ENCODE results near the gene ANAPC2.
A peak's percentile ranks its signal among the peaks of the same experiment; 100 is the strongest.

Gene ANAPC2

DNA sequence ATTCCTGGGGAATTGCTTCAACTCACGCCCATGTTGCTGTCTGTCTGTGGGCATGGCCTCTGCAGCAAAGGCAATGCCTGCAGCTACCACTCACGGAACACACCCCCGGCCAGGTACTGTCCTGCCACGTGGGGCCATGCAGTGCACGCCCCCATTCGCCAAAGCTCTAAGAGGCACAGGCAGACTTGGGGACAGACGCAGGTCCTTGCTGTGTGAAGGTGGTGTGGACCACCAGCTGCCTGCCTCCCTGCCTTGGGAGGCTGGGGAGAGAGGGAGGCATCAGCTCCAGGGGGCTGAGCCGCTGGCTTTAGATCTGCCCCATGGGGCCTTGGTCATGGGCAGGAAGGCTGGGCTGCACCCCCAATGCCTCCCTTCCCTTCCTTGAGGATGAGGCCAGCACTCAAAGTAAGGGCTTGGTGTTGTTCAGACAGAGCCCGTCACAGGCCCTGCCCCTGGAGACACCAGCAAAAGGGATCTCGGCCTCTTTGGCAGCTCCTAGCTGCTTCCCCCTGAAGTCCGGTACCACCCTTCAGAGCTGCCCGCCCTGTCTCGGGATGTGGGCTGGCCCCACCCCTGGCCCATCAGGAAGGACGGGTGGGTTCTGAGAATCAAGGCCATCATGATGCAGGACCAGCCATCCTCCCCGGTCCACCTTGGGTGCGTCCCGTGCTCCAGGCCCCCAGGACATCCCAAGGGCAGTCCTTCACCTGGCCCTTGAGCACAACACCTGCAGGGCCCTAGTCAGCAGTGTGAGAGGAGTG is 47.1 kb downstream of the ANAPC2 start:
- H3K27me3 ChIP-seq (replicated peaks in 2 of 5; ENCODE audit: control insufficient read depth in 4 of 5, insufficient read depth in 5 of 5, low read length in 4 of 5): peaks cover 0 to 85% (median 28%) of the 10 kb centered on the region in 5 experiments
- no peaks in the 10 kb centered on the region for H3K9me3 ChIP-seq (ENCODE audit: control extremely low read depth in 1 of 5, control insufficient read depth in 4 of 5, insufficient read depth in 2 of 5, low read depth in 1 of 5, low read length in 4 of 5)
- no peaks in the 10 kb centered on the region for H3K36me3 ChIP-seq (ENCODE audit: control insufficient read depth in 4 of 4, insufficient read depth in 4 of 4, low read length in 3 of 4)
- ChIA-PET POLR2A (no interaction called here), CTCF (no interaction called here)
- no peak overlapping the region for H3K4me3 ChIP-seq (ENCODE audit: control insufficient read depth in 1 of 7, extremely low read depth in 1 of 7, insufficient read depth in 4 of 7, low read depth in 2 of 7, low read length in 6 of 7)
- no peak overlapping the region for H3K27ac ChIP-seq (ENCODE audit: insufficient read depth in 1 of 2, low read depth in 1 of 2, low read length in 2 of 2, poor library complexity in 1 of 2, severe bottlenecking in 2 of 2)
- peaks cover 0 to 15% (median 7%) of the 10 kb centered on the region in 4 experiments for H3K4me1 ChIP-seq (ENCODE audit: control extremely low read depth in 1 of 4, control insufficient read depth in 4 of 4, insufficient read depth in 4 of 4, low read length in 3 of 4)
- DNase-seq: no peak
- 83% methylated on average over 10 of the region's 17 CpGs for WGBS (ENCODE audit: insufficient coverage)

DNA sequence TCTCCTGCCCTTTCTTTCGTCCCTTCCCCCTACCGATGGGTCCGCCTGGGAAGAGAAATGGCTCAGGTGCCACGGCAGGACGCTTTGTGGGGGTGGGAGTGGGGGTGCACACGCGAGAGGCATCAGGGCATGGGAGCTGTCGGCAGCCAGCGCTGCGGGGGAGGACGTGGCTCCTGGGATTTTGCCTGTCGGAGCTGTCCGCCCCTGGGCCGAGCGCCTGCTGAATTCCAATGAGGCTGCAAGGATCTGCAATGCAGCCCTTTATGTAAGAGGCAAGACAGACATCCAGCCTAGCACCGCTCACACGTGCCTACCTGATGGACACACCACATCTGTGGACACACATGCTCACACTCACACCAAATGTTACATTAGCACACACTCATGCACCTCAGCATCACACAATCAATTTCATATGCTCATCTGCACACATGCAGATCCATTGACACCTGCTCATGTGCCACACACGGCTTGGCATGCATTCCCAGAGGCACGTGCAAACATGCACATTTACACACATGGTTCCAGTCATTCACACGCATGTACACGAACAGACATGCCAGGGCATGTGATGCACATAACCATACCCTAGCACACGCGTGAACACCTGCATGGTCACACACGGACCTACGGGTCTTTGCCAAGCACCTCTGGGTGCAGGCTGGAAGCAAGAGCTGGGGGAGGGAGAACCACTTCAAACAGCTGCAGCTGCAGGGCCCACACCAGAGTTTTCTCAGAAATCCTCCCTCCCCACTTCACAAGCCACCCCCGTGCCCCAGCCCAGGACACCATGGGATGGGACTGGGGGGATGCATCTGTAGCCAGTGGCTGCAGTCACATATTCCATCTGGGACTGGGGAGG is 48.0 kb downstream of the ANAPC2 start:
- Histone ChIP-seq H3K4me1 (ENCODE audit: control extremely low read depth in 1 of 4, control insufficient read depth in 4 of 4, insufficient read depth in 4 of 4, low read length in 3 of 4) (peaks cover 0 to 15% (median 7%) of the 10 kb centered on the region in 4 experiments), H3K36me3 (ENCODE audit: control insufficient read depth in 4 of 4, insufficient read depth in 4 of 4, low read length in 3 of 4) (no peaks in the 10 kb centered on the region), H3K4me3 (ENCODE audit: control insufficient read depth in 1 of 7, extremely low read depth in 1 of 7, insufficient read depth in 4 of 7, low read depth in 2 of 7, low read length in 6 of 7) (no peak overlapping the region), H3K27me3 (replicated peaks in 2 of 5; ENCODE audit: control insufficient read depth in 4 of 5, insufficient read depth in 5 of 5, low read length in 4 of 5) (peaks cover 0 to 86% (median 27%) of the 10 kb centered on the region in 5 experiments), H3K27ac (ENCODE audit: insufficient read depth in 1 of 2, low read depth in 1 of 2, low read length in 2 of 2, poor library complexity in 1 of 2, severe bottlenecking in 2 of 2) (no peak overlapping the region), H3K9me3 (ENCODE audit: control extremely low read depth in 1 of 5, control insufficient read depth in 4 of 5, insufficient read depth in 2 of 5, low read depth in 1 of 5, low read length in 4 of 5) (no peaks in the 10 kb centered on the region)
- 62% methylated on average over 21 of the region's 26 CpGs for WGBS (ENCODE audit: insufficient coverage)
- POLR2A ChIA-PET: no interaction called here
- no peak for DNase-seq
- CTCF ChIA-PET: interaction anchor here (0.7 kb wide), 1 partner anchor 87 kb away, joined by 3 read pairs; the partner anchor contains the start of gene RNF224

DNA sequence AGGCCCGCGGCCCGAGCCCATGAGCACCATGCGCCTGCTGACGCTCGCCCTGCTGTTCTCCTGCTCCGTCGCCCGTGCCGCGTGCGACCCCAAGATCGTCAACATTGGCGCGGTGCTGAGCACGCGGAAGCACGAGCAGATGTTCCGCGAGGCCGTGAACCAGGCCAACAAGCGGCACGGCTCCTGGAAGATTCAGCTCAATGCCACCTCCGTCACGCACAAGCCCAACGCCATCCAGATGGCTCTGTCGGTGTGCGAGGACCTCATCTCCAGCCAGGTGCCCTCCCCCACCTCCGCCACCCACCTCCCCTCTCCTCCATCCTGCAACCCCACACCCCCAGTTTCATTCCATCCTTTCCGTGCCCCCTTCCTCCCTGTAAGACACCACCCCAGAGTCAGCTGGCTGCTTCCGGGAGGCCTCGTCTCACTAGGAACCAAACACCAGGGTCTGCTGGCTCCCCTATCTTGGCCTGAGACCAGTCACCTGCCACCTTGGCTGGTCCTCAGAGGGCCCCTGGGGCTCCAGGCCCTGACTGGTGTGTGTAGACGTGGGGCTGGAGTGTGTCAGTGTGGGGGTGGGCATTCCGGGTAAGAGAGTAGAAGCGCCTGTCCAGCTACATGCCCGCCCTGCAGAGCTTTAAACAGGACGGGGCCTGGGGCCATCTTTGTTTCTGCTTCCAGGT is 48.8 kb downstream of the ANAPC2 start:
- Histone ChIP-seq H3K27ac (ENCODE audit: insufficient read depth in 1 of 2, low read depth in 1 of 2, low read length in 2 of 2, poor library complexity in 1 of 2, severe bottlenecking in 2 of 2) (no peak overlapping the region), H3K36me3 (ENCODE audit: control insufficient read depth in 4 of 4, insufficient read depth in 4 of 4, low read length in 3 of 4) (no peaks in the 10 kb centered on the region), H3K9me3 (ENCODE audit: control extremely low read depth in 1 of 5, control insufficient read depth in 4 of 5, insufficient read depth in 2 of 5, low read depth in 1 of 5, low read length in 4 of 5) (no peaks in the 10 kb centered on the region), H3K27me3 (replicated peaks in 2 of 5; ENCODE audit: control insufficient read depth in 4 of 5, insufficient read depth in 5 of 5, low read length in 4 of 5) (peaks cover 0 to 86% (median 27%) of the 10 kb centered on the region in 5 experiments), H3K4me3 (ENCODE audit: control insufficient read depth in 1 of 7, extremely low read depth in 1 of 7, insufficient read depth in 4 of 7, low read depth in 2 of 7, low read length in 6 of 7) (no peak overlapping the region), H3K4me1 (ENCODE audit: control extremely low read depth in 1 of 4, control insufficient read depth in 4 of 4, insufficient read depth in 4 of 4, low read length in 3 of 4) (peaks cover 0 to 15% (median 7%) of the 10 kb centered on the region in 4 experiments)
- 33% methylated on average over 31 of the region's 37 CpGs for WGBS (ENCODE audit: insufficient coverage)
- ChIA-PET CTCF (interaction anchor here (0.7 kb wide), 1 partner anchor 88 kb away, joined by 3 read pairs; the partner anchor contains the start of gene RNF224), POLR2A (interaction anchor here (0.9 kb wide), 1 partner anchor 10 kb away, joined by 3 read pairs; no protein-coding TSS in a partner anchor)
- DNase-seq: no peak

DNA sequence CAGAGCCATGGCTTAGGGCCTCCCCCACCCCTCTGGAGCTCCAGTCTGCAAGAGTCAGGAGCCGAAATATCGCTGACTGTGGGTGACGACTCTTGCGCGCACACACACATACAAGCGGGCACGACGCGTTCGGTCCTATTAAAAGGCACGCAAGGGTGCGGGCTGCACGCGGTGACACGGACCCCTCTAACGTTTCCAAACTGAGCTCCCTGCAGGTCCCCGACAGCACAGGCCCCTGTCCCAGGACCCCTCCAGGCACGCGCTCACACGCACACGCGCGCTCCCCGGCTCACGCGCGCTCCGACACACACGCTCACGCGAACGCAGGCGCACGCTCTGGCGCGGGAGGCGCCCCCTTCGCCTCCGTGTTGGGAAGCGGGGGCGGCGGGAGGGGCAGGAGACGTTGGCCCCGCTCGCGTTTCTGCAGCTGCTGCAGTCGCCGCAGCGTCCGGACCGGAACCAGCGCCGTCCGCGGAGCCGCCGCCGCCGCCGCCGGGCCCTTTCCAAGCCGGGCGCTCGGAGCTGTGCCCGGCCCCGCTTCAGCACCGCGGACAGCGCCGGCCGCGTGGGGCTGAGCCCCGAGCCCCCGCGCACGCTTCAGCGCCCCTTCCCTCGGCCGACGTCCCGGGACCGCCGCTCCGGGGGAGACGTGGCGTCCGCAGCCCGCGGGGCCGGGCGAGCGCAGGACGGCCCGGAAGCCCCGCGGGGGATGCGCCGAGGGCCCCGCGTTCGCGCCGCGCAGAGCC is 49.5 kb downstream of the ANAPC2 start, which contains the start of gene GRIN1:
Gene GRIN1 (plus strand): TSS at position 433 of the 746 bp plus-strand sequence. CDS start 333 bp downstream, outside the sequence.
- POLR2A ChIA-PET: interaction anchor here (0.9 kb wide), 1 partner anchor 9 kb away, joined by 3 read pairs; no protein-coding TSS in a partner anchor
- H3K9me3 ChIP-seq (ENCODE audit: control extremely low read depth in 1 of 5, control insufficient read depth in 4 of 5, insufficient read depth in 2 of 5, low read depth in 1 of 5, low read length in 4 of 5): no peaks in the 10 kb centered on the region
- DNase-seq: peak in 2 of 3 donors; percentile 72 to 73
- H3K27ac ChIP-seq (ENCODE audit: insufficient read depth in 1 of 2, low read depth in 1 of 2, low read length in 2 of 2, poor library complexity in 1 of 2, severe bottlenecking in 2 of 2): no peak within 1 kb of the TSS
- peaks cover 0 to 90% (median 27%) of the 10 kb centered on the region in 5 experiments for H3K27me3 ChIP-seq (replicated peaks in 2 of 5; ENCODE audit: control insufficient read depth in 4 of 5, insufficient read depth in 5 of 5, low read length in 4 of 5)
- peak within 1 kb of the TSS in 2 of 7 experiments; percentile 11 to 19 for H3K4me3 ChIP-seq (ENCODE audit: control insufficient read depth in 1 of 7, extremely low read depth in 1 of 7, insufficient read depth in 4 of 7, low read depth in 2 of 7, low read length in 6 of 7)
- CTCF ChIA-PET: no interaction called here
- no peaks in the 10 kb centered on the region for H3K36me3 ChIP-seq (ENCODE audit: control insufficient read depth in 4 of 4, insufficient read depth in 4 of 4, low read length in 3 of 4)
- WGBS (ENCODE audit: insufficient coverage): 5% methylated on average over 88 of the region's 104 CpGs
- H3K4me1 ChIP-seq (ENCODE audit: control extremely low read depth in 1 of 4, control insufficient read depth in 4 of 4, insufficient read depth in 4 of 4, low read length in 3 of 4): peaks cover 0 to 15% (median 7%) of the 10 kb centered on the region in 4 experiments

DNA sequence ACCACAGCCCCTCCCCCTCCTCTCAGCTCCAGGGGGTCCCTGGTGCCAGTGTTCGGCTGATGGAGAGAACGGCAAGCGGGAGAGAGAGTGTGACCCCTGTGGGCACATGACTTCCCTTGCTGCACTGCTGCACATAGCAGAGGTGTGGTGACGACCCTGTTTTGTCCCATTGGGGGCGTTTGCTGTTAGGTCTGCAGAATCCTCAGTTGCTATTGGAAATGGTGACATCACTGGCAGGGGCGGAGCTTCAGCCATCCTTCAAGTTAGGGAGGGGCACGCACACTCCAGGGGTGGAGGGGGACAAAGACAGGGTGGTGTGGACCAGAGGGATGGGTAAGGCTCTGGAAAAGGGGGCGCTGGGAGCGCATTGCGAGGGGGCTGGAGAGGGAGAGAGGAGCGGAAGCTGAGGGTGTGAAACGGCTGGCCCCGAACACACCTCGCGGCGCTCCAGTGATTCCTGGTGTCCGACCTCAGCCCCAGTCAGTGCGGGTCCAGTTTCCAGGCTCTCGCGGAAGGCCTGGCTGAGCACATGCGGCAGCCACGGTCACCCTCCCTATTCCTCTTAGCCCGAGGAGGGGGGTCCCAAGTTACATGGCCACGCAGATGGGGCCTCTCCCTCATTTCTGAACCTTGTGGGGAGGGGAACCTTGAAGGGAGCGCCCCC is 50.2 kb downstream of the ANAPC2 start:
- Histone ChIP-seq H3K27ac (ENCODE audit: insufficient read depth in 1 of 2, low read depth in 1 of 2, low read length in 2 of 2, poor library complexity in 1 of 2, severe bottlenecking in 2 of 2) (no peak overlapping the region), H3K9me3 (ENCODE audit: control extremely low read depth in 1 of 5, control insufficient read depth in 4 of 5, insufficient read depth in 2 of 5, low read depth in 1 of 5, low read length in 4 of 5) (no peaks in the 10 kb centered on the region), H3K27me3 (replicated peaks in 2 of 5; ENCODE audit: control insufficient read depth in 4 of 5, insufficient read depth in 5 of 5, low read length in 4 of 5) (peaks cover 0 to 88% (median 27%) of the 10 kb centered on the region in 5 experiments), H3K4me3 (ENCODE audit: control insufficient read depth in 1 of 7, extremely low read depth in 1 of 7, insufficient read depth in 4 of 7, low read depth in 2 of 7, low read length in 6 of 7) (no peak overlapping the region), H3K4me1 (ENCODE audit: control extremely low read depth in 1 of 4, control insufficient read depth in 4 of 4, insufficient read depth in 4 of 4, low read length in 3 of 4) (peaks cover 0 to 15% (median 7%) of the 10 kb centered on the region in 4 experiments), H3K36me3 (ENCODE audit: control insufficient read depth in 4 of 4, insufficient read depth in 4 of 4, low read length in 3 of 4) (no peaks in the 10 kb centered on the region)
- ChIA-PET POLR2A (interaction anchor here (1.2 kb wide), 1 partner anchor 10 kb away, joined by 3 read pairs; no protein-coding TSS in a partner anchor), CTCF (no interaction called here)
- WGBS (ENCODE audit: insufficient coverage): 10% methylated on average over 20 of the region's 25 CpGs
- DNase-seq: peak in 2 of 3 donors; percentile 44 to 56

Measured in common myeloid progenitor, CD34-positive (primary cell).